T-helper 1 cell treated with Interleukin-12 subunit alpha and Interleukin-12 subunit beta and Interleukin-4 antibody, amounts not matched to agents 30 ng/mL and 1 ng/mL, for 36 hours (primary cell): ENCODE data around the gene RAB40A. TPM values are rescaled to one million over a fixed set of nuclear protein-coding genes. Genes with fewer than 3 reads are reported as not detected.

ENCODE experiments used
- intact Hi-C: fragments of 100-400 bp; cut with micrococcal nuclease; formaldehyde crosslinking; loops from one replicate; pipeline ENCODE4 v1.15.1; 2024
- total RNA-seq: library from RNA; stranded (reverse); gene quantifications from 2 replicates; pipeline ENCODE4 v1.2.3, GENCODE V29; 2022

Gene RAB40A
- 0.20 and 0.32 TPM in 2 replicates for total RNA-seq

- intact Hi-C loops, result no loop called here
Observed at GRCh38 chrX:103519389-103519788, at the start of gene RAB40A. TSS of gene RAB40A (minus strand) at chrX:103519489. CDS start at chrX:103500756, 18,733 bp downstream.

- intact Hi-C loops, result no loop called here
Observed at GRCh38 chrX:103565752-103566151, 46.5 kb upstream of the RAB40A start.

GRCh38 chrX:103565197-103565596 is 45.9 kb upstream of the RAB40A start:
- intact Hi-C loops, result no loop called here

- intact Hi-C loops, result no loop called here
Observed at GRCh38 chrX:103562801-103563200, 43.5 kb upstream of the RAB40A start.

- intact Hi-C loops, result no loop called here
Observed at GRCh38 chrX:103560256-103560655, 41.0 kb upstream of the RAB40A start.

- intact Hi-C loops, result loop anchor here (10.0 kb wide), 1 partner anchor 358 kb away; no protein-coding TSS in a partner anchor
Observed at GRCh38 chrX:103556963-103557612, 37.8 kb upstream of the RAB40A start.

GRCh38 chrX:103554687-103555424 is 35.6 kb upstream of the RAB40A start:
- intact Hi-C loops, result loop anchor here (1.0 to 10.0 kb wide), 2 partner anchors 131 to 360 kb away; partner anchors contain the start of gene MORF4L2

GRCh38 chrX:103552236-103552635 is 32.9 kb upstream of the RAB40A start:
- intact Hi-C loops, result loop anchor here (10.0 kb wide), 1 partner anchor 363 kb away; no protein-coding TSS in a partner anchor

GRCh38 chrX:103550415-103551051 is 31.2 kb upstream of the RAB40A start:
- intact Hi-C loops, result loop anchor here (10.0 kb wide), 1 partner anchor 364 kb away; no protein-coding TSS in a partner anchor

- intact Hi-C loops, result loop anchor here (10.0 kb wide), 1 partner anchor 365 kb away; no protein-coding TSS in a partner anchor
Observed at GRCh38 chrX:103549916-103550315, 30.6 kb upstream of the RAB40A start.

- intact Hi-C loops, result no loop called here
Observed at GRCh38 chrX:103540145-103540544, 20.9 kb upstream of the RAB40A start.

- intact Hi-C loops, result no loop called here
Observed at GRCh38 chrX:103539695-103540094, 20.4 kb upstream of the RAB40A start.

GRCh38 chrX:103538728-103539127 is 19.4 kb upstream of the RAB40A start:
- intact Hi-C loops, result no loop called here

GRCh38 chrX:103537871-103538387 is 18.6 kb upstream of the RAB40A start:
- intact Hi-C loops, result no loop called here

GRCh38 chrX:103536732-103537131 is 17.4 kb upstream of the RAB40A start:
- intact Hi-C loops, result no loop called here

- intact Hi-C loops, result no loop called here
Observed at GRCh38 chrX:103536071-103536470, 16.8 kb upstream of the RAB40A start.

- intact Hi-C loops, result no loop called here
Observed at GRCh38 chrX:103535206-103535605, 15.9 kb upstream of the RAB40A start.

- intact Hi-C loops, result loop anchor here (1.0 to 5.0 kb wide), 5 partner anchors 95 to 384 kb away; partner anchors contain the start of gene TCEAL1
Observed at GRCh38 chrX:103533511-103534216, 14.4 kb upstream of the RAB40A start.

- intact Hi-C loops, result loop anchor here (5.0 kb wide), 2 partner anchors 241 to 386 kb away; no protein-coding TSS in a partner anchor
Observed at GRCh38 chrX:103531002-103531401, 11.7 kb upstream of the RAB40A start.

- intact Hi-C loops, result loop anchor here (5.0 kb wide), 2 partner anchors 242 to 387 kb away; no protein-coding TSS in a partner anchor
Observed at GRCh38 chrX:103530545-103530944, 11.3 kb upstream of the RAB40A start.

- intact Hi-C loops, result no loop called here
Observed at GRCh38 chrX:103529550-103529949, 10.3 kb upstream of the RAB40A start.
